AG09309 (cell line): ENCODE data around the gene FADS3.

Experiments
- DNase-seq: peaks from one replicate; pipeline ENCODE4 v3.0.0-alpha.2; 2010; ENCODE audit warnings: low read depth
- H3K4me3 ChIP-seq: 2 replicates; pipeline ENCODE4 v1.5.1; 2011; ENCODE audit warnings: mild to moderate bottlenecking, low read depth, low read length, moderate library complexity; ENCODE audit not compliant: control insufficient read depth
- CTCF ChIP-seq: IDR thresholded peaks from 2 replicates; pipeline ENCODE4 v1.5.1; 2011; ENCODE audit warnings: mild to moderate bottlenecking, low read depth, low read length, inconsistent platforms; ENCODE audit not compliant: insufficient read depth, control insufficient read depth; ENCODE audit errors: missing control alignments

Gene FADS3

GRCh38 chr11:61851900-61852295 lies 39.4 kb downstream of the FADS3 start:
- no peak for TF ChIP-seq CTCF
- DNase-seq = no peak
- H3K4me3 ChIP-seq = no peak overlapping the region

- TF ChIP-seq CTCF = no peak
- no peak overlapping the region for H3K4me3 ChIP-seq
- DNase-seq = no peak
Observed at GRCh38 chr11:61851113-61851899, 40.0 kb downstream of the FADS3 start.

GRCh38 chr11:61850687-61851086 lies 40.7 kb downstream of the FADS3 start:
- TF ChIP-seq CTCF = no peak
- no peak overlapping the region for H3K4me3 ChIP-seq
- DNase-seq = no peak

- H3K4me3 ChIP-seq = no peak overlapping the region
- no peak for DNase-seq
- no peak for TF ChIP-seq CTCF
Observed at GRCh38 chr11:61848631-61849030, 42.7 kb downstream of the FADS3 start.

GRCh38 chr11:61847914-61848581 lies 43.3 kb downstream of the FADS3 start:
- no peak for TF ChIP-seq CTCF
- DNase-seq = no peak
- no peak overlapping the region for H3K4me3 ChIP-seq

GRCh38 chr11:61846362-61847020 lies 44.9 kb downstream of the FADS3 start:
- DNase-seq = no peak
- TF ChIP-seq CTCF = no peak
- no peak overlapping the region for H3K4me3 ChIP-seq
